Neural cell (in vitro differentiated cells): ENCODE measurements around the gene LRRFIP2. TPM values are rescaled to one million over a fixed set of nuclear protein-coding genes. Genes with fewer than 3 reads are reported as not detected.

ENCODE experiments used
- H2AFZ ChIP-seq: fragments of 200-600, 300-800 bp; sonication (generic), shearing (Covaris generic); 2 replicates; pipeline ENCODE4 v1.6.0; 2014; ENCODE audit warnings: low read depth, mild to moderate bottlenecking, antibody characterized with exemption, low read length, moderate library complexity
- H3F3A ChIP-seq: fragments of 200-600 bp; shearing (Covaris generic); 2 replicates; pipeline ENCODE4 v1.6.1; 2016; ENCODE audit warnings: mild to moderate bottlenecking, moderate library complexity, mixed read lengths, antibody characterized with exemption, low read length; ENCODE audit not compliant: insufficient read depth, poor library complexity, severe bottlenecking
- H3K27ac ChIP-seq: fragments of 200-600, 300-800 bp; sonication (generic), shearing (Covaris generic); 2 replicates; pipeline ENCODE4 v1.5.1; 2014; ENCODE audit warnings: mild to moderate bottlenecking, low read length, moderate library complexity
- H3K27me3 ChIP-seq: fragments of 300-800, 200-600 bp; sonication (generic), shearing (Covaris generic); 2 replicates; pipeline ENCODE4 v1.6.0; 2014; ENCODE audit warnings: mild to moderate bottlenecking, low read depth, low read length, moderate library complexity; ENCODE audit not compliant: insufficient read depth
- H3K36me3 ChIP-seq: fragments of 300-800, 200-600 bp; sonication (generic), shearing (Covaris generic); 2 replicates; pipeline ENCODE4 v1.5.1; 2014; ENCODE audit warnings: mild to moderate bottlenecking, antibody characterized with exemption, low read length, moderate library complexity; ENCODE audit not compliant: insufficient read depth
- H3K4me2 ChIP-seq: fragments of 300-800, 200-600 bp; sonication (generic), shearing (Covaris generic); 2 replicates; pipeline ENCODE4 v1.6.0; 2014; ENCODE audit warnings: mild to moderate bottlenecking, low read length
- H3K4me3 ChIP-seq: fragments of 300-800, 200-600 bp; sonication (generic), shearing (Covaris generic); 2 replicates; pipeline ENCODE4 v1.5.1; 2014; ENCODE audit warnings: mild to moderate bottlenecking, low read length, moderate library complexity
- H3K79me2 ChIP-seq: fragments of 200-600 bp; shearing (Covaris generic); replicated peaks from 2 replicates; pipeline ENCODE4 v1.6.0; 2014; ENCODE audit warnings: mild to moderate bottlenecking, low read length, moderate library complexity; ENCODE audit not compliant: insufficient read depth
- H3K9ac ChIP-seq: fragments of 300-800, 200-600 bp; sonication (generic), shearing (Covaris generic); 2 replicates; pipeline ENCODE4 v1.6.1; 2016; ENCODE audit warnings: mild to moderate bottlenecking, low read length, mixed read lengths
- H3K9me2 ChIP-seq: fragments of 200-600 bp; shearing (Covaris generic); 2 replicates; pipeline ENCODE4 v1.6.1; 2016; ENCODE audit warnings: mild to moderate bottlenecking, low read length, mixed read lengths; ENCODE audit not compliant: insufficient read depth
- H3K9me3 ChIP-seq: fragments of 200-600, 300-800 bp; sonication (generic), shearing (Covaris generic); 2 replicates; pipeline ENCODE4 v1.6.1; 2016; ENCODE audit warnings: mild to moderate bottlenecking, mixed run types, low read length, moderate library complexity, mixed read lengths
- H4K20me1 ChIP-seq: fragments of 200-600 bp; shearing (Covaris generic); 2 replicates; pipeline ENCODE4 v1.6.1; 2016; ENCODE audit warnings: mild to moderate bottlenecking, mixed run types; ENCODE audit not compliant: insufficient read depth
- EP300 ChIP-seq: fragments of 450-650 bp; conservative IDR thresholded peaks from 2 replicates; pipeline ENCODE4 v1.6.1; 2014; ENCODE audit warnings: antibody characterized with exemption, mild to moderate bottlenecking, moderate library complexity; ENCODE audit not compliant: poor library complexity, severe bottlenecking
- MXI1 ChIP-seq: fragments of 450-650 bp; conservative IDR thresholded peaks from 2 replicates; pipeline ENCODE4 v1.6.1; 2014; ENCODE audit warnings: antibody characterized with exemption, mild to moderate bottlenecking; ENCODE audit not compliant: poor library complexity, severe bottlenecking
- POLR2AphosphoS5 ChIP-seq: IDR thresholded peaks from 2 replicates; pipeline ENCODE4 v1.6.1; 2012
- RAD21 ChIP-seq: fragments of 450-650 bp; conservative IDR thresholded peaks from 2 replicates; pipeline ENCODE4 v1.6.1; 2014; ENCODE audit warnings: antibody characterized with exemption, mild to moderate bottlenecking, moderate library complexity
- REST ChIP-seq: IDR thresholded peaks from 2 replicates; pipeline ENCODE4 v1.6.1; 2012; ENCODE audit warnings: borderline replicate concordance
- SMC3 ChIP-seq: fragments of 450-650 bp; conservative IDR thresholded peaks from 2 replicates; pipeline ENCODE4 v1.6.1; 2014; ENCODE audit warnings: antibody characterized with exemption, mild to moderate bottlenecking, moderate library complexity; ENCODE audit not compliant: poor library complexity
- polyA plus RNA-seq: library from polyadenylated mRNA; depleted of rRNA; stranded (reverse); fragments of >200 nt; gene quantifications from 2 replicates; pipeline ENCODE4 v1.2.3, GENCODE V29; 2014
- TF ChIP-seq, protein P1 (sequence below): fragments of 450-650 bp; IDR thresholded peaks from 2 replicates; pipeline ENCODE4 v1.5.1; 2014; ENCODE audit warnings: antibody characterized with exemption, mild to moderate bottlenecking, moderate library complexity; ENCODE audit not compliant: poor library complexity, severe bottlenecking

The LRRFIP2 gene
- polyA plus RNA-seq, 1 donor from 2014 or later, result 143 TPM

GRCh38 chr3:37198996-37199395, 24.6 kb upstream of the LRRFIP2 start:
- Histone ChIP-seq H3K27me3 (no peaks in the 10 kb centered on the region), H3K79me2 (no peaks in the 10 kb centered on the region), H2AFZ (no peak overlapping the region), H3F3A (no peaks in the 10 kb centered on the region), H3K9me2 (no peaks in the 10 kb centered on the region), H3K9ac (no peak overlapping the region), H4K20me1 (no peaks in the 10 kb centered on the region), H3K4me3 (no peak overlapping the region), H3K4me2 (no peak overlapping the region), H3K9me3 (no peaks in the 10 kb centered on the region), H3K27ac (no peak overlapping the region), H3K36me3 (no peaks in the 10 kb centered on the region)
- TF ChIP-seq REST (no peak), EP300 (no peak), RAD21 (no peak), MXI1 (no peak)

- TF ChIP-seq POLR2AphosphoS5 (no peak), MXI1 (no peak), REST (no peak), SMC3 (no peak), EP300 (no peak)
- TF ChIP-seq, protein P1, sequence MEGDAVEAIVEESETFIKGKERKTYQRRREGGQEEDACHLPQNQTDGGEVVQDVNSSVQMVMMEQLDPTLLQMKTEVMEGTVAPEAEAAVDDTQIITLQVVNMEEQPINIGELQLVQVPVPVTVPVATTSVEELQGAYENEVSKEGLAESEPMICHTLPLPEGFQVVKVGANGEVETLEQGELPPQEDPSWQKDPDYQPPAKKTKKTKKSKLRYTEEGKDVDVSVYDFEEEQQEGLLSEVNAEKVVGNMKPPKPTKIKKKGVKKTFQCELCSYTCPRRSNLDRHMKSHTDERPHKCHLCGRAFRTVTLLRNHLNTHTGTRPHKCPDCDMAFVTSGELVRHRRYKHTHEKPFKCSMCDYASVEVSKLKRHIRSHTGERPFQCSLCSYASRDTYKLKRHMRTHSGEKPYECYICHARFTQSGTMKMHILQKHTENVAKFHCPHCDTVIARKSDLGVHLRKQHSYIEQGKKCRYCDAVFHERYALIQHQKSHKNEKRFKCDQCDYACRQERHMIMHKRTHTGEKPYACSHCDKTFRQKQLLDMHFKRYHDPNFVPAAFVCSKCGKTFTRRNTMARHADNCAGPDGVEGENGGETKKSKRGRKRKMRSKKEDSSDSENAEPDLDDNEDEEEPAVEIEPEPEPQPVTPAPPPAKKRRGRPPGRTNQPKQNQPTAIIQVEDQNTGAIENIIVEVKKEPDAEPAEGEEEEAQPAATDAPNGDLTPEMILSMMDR, result no peak
- Histone ChIP-seq H3F3A (no peaks in the 10 kb centered on the region), H3K79me2 (no peaks in the 10 kb centered on the region), H3K4me3 (no peak overlapping the region), H3K27ac (no peak overlapping the region), H3K36me3 (no peaks in the 10 kb centered on the region), H3K9me2 (no peaks in the 10 kb centered on the region), H3K27me3 (no peaks in the 10 kb centered on the region), H2AFZ (no peak overlapping the region), H3K9me3 (no peaks in the 10 kb centered on the region), H4K20me1 (no peaks in the 10 kb centered on the region), H3K9ac (no peak overlapping the region), H3K4me2 (no peak overlapping the region)
These were observed 24.2 kb upstream of the LRRFIP2 start for GRCh38 chr3:37198547-37198946.
